Daoy (cell line): ENCODE results near the gene ABTB2. TPM values are rescaled to one million over a fixed set of nuclear protein-coding genes. Genes with fewer than 3 reads are reported as not detected.

ENCODE experiments used
- DNase-seq: peaks from one replicate; pipeline ENCODE4 v3.0.0-alpha.2; 2015; ENCODE audit warnings: low read depth
- total RNA-seq: library from RNA; depleted of rRNA; stranded (reverse); fragments of >200 nt; shearing (Covaris generic); gene quantifications from 2 replicates; pipeline ENCODE4 v1.2.3, GENCODE V29; 2014

The ABTB2 gene
- total RNA-seq, 1 experiment from 2014 or later: 9.3 TPM

DNA sequence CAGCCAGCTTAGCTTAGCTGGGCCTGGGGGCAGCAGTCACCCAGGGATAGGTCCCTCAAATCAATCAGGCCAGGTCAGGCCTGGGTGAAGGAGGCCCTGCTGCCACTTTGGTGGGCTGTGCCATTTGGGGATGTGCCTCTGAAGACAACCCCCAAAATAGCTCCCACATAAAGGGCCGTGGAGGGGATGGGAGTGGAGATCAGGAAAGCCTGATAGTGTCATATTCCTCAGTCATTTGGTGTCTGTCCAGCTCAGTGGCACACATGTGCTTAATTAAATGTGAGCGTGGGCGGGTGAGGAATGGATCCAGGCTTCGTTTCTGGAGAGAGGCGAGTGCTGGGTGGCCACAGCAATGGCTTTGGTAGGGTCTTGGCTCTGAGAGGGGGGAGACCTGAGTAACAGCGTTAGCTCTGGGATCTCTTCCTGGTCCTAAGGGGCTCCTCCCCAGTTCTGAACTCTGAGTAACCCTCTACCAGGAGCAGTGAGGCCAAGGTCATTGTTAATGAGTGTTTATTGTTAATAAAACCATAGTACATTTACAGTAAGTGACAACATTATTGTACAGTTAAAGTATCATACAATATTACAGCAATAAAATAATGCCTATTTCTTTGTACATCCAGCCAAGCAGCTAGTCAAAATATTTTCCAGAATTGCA lies 207.2 kb downstream of the ABTB2 start:
- no peak for DNase-seq

DNA sequence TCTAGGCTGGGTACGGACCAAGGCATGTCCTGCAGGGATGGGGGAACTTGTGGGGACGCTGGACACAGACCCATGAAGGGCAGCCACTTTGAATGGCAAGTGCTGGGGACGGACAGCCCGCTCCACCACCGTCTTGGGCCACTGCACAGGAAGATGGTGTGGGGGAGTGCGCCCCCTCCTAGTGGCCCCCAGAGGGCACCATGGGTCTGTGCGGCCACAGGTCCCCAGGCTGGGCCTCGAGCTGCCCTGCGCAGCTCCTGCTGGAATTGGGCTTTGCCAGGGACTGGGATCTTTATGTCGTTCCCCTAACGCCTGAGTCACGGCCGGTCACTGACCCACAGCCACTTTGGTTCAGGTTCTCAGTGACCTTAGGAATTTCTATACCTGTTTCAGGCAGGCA lies 208.0 kb downstream of the ABTB2 start:
- DNase-seq: peak; percentile 28

DNA sequence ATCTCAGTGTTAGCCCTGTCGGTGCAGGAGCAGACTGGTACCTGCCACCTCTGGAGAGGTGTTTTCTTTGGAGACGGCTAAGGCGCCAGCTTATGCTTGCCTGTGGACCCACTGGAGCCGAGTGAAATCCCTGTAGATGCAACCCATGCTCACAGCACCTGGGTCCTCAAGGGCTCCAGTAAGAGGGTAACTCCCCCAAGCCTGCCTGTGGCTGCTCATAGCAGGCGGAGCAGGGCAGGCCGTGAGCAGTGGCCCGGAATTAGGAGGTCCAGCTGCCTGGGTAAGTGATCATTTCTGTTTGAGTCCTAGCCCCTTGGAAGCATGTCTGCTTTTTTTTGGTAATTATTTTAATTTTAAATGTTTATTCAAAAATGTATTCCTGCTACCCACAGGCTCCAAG lies 208.5 kb downstream of the ABTB2 start:
- DNase-seq: no peak

DNA sequence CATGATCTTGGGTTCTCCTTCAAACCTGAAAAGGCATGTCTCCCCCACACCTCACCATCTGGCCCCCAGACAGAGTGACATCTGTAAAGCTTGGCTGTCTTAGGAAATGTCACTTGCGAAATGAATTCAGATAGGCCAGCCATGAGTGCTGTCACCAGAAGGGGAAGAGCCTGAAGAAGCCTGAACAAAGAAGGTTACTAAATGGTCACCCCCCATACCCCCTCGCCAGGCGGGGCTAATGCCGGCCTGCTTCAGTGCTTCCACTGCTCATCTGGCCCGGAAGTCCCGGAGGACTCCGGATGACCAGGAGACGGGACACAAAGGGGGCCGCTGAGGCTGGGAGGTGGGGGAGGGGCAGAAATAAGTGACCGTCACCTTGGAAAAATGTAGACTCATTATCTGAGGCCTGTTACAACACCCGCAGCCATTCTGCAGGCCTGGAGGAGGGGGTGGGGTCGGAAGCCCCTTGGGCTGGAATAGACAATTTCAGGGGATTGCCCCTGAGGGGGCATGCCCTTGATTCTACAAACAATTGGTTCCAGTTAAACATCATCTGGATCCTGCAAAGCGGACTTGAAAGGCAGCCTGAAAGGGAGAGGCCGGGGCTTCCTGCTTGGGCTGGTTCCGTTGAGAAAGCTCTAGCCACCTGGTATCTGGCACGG lies 209.2 kb downstream of the ABTB2 start:
- DNase-seq: no peak

DNA sequence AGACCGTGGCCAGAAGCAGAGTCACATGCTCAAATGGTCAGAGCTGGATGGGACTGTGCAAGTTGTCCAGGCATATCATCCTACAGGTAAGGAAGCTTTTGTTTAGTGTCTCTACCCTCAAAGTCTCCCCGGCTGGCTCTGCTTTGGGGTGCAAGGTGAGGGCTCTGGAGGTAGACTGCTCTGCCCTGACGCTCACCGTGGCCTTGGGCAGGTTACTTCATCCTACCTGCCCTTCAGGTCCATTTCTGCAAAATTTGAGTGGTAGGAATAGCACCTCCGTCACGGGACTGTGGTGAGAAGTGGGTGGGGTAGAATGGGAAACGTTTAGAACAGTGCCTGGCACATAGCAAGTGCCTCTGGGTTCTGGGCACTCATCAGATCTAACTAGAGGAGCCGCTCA lies 210.2 kb downstream of the ABTB2 start:
- no peak for DNase-seq

DNA sequence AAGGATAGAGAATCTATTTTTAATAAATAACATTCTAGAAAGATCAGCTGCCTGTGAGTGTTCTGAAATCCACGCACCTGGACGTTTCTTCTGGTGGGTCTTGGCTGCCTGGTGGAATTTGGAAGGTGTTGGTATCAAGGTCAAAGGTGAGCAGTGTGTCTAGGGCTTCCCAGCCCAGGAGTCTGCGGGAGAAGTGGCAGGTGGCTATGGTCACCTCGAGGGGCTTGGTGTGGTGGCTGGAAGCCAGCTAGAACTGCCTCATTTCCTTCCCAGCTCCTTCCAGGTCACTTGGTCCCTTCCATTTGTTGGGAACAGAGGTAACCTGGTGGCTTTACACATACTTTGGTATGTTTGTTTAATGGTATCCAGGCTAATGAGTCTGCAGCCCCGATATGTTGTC lies 210.9 kb downstream of the ABTB2 start:
- no peak for DNase-seq

DNA sequence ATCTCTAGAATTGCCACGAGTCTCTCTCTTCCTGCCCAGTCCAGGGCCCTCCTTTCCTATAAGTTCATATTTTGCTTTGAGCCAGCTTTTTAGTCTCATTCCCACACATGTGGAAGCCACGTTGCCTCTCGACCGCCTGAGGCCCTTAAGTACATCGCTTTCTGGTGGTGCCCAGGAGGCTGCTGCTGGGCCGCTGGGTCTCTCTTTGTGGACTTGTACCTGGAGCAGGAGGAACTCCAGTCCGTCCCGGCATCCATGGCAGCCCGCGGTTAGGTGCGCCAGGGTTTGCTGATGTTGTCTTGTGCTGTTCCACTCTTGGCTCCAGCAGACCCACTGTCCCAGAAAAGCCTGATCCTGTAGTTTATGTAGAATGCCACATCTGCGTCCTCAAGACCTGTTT lies 211.4 kb downstream of the ABTB2 start:
- no peak for DNase-seq

DNA sequence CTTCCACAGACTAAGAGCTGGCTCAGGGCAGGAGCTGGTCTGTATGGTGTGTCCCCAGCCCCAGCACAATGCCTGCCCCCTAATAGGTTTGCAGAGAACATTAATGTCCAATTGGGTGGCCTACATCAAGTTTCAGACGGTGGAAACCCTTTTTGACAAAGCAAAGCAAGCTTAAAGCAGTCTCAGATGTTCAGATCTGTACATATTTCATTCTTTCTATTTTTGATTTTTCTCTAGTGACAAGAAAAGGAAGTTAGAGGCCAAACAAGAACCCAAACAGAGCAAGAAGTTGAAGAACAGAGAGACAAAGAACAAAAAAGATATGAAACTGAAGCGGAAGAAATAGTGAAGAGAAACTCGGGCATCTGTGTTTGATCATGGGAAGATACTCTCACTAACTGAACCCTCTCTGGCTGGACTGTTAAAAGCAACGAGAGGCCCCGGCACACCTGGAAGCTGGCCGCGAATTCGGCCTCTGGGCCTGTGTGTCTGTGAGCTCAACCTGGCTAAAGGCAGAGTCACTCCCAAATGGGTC lies 211.9 kb downstream of the ABTB2 start:
- no peak for DNase-seq

DNA sequence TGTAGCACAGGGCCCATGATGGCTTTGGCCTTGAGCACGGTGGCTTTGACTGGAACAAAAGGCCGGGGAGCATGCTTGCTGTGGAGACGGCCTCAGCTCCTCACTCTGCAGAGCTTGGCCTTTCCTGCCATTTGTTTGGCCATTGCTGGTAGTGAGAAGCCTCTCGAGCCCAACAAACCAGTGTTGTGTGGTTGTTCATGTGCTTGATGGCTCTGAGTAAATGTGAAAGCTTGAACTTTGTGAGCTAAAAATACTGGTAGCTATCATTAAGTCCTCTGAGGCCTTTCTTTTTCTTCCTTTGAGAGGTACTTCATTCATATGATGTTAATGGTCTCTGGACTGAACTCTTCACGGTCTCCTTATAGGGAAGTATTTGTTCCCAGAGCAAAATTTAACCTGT lies 212.7 kb downstream of the ABTB2 start:
- no peak for DNase-seq

DNA sequence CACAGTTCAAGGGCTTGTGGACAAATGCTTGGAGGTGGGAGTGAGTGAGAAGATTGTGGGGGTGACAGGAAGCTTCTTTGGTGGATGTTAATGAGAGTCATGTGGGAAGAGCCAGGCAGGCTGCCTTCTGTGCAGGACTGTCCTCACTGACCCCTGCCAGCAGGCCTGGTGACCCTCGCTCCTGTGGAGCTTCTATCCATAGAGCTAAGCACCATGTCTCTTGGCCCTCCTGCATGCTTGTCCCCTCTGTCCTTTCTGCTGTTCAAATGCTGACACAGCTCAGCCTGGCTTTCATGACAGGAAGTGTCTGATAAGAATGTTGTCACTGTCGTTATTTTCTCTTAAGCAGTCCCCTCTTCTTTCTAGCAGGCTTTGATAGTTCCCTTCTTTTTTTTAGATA lies 214.8 kb downstream of the ABTB2 start:
- DNase-seq: no peak

DNA sequence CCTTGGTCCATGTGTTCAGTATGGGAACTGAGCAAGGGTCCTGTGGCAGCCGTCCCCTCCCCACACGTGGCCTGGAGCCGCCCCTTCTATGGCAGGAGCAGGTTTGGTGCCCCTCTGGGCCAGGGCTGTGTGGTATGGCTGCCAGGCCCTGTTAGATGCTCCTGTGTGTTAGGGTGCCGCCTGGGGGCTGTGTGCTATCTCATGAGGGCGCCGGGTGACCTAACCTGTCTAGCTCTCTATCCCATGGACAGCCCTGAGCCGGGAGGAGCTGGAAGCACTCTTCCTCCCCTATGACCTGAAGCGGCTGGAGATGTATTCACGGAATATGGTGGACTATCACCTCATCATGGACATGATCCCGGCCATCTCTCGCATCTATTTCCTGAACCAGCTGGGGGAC lies 217.7 kb downstream of the ABTB2 start:
- no peak for DNase-seq

DNA sequence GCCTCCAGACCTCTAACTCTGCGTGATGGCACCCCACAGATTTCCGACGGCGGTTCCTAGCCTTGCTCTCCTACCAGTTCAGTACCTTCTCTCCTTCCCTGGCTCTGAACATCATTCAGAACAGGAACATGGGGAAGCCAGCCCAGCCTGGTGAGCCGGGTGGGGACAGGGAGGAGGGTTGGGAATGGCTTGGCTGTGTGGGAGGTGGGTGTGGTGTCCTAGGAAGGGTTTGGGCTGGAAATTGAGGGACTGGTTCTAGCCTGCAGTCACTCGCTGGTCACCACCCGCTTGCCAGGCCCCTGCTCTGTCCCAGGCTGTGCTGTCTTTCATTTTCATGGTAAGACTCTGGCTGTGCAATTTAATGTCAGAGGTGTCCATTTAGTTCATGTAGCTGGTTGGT lies 218.5 kb downstream of the ABTB2 start:
- no peak for DNase-seq

DNA sequence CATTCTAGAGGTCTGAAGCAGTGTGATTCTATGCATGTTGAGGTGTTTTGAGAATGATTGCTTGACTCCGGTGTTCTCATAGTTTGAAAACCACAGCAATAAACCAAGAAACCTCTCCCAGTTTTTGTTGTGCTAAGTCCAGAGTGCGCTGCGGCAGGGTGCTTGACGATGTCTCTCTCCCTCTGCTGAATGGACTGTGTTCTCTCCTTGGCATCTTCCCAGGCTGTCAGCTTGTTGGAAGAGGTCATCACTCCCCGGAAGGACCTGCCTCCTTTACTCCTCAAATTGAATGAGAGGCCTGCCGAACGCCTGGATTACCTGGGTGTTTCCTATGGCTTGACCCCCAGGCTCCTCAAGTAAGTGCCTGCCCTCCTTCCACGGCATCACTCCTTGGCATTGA lies 221.4 kb downstream of the ABTB2 start:
- no peak for DNase-seq

DNA sequence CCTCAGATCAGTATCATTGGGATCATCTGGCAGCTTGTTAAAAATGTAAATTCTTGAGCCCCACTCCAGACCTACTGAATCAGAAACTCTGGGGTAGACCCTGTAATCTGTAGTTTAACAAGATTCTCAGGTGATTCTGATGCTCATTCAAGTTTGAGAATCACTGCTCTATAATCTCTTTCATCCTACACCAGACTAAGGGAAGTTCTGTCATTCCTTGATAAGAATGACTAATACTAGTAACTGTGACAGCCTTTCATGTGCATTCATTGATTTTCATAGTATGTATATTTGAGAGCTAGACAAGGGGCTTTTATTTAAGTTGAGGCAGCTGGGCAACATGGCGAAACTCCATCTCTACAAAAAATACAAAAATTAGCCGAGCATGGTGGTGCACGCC lies 222.4 kb downstream of the ABTB2 start:
- no peak for DNase-seq

DNA sequence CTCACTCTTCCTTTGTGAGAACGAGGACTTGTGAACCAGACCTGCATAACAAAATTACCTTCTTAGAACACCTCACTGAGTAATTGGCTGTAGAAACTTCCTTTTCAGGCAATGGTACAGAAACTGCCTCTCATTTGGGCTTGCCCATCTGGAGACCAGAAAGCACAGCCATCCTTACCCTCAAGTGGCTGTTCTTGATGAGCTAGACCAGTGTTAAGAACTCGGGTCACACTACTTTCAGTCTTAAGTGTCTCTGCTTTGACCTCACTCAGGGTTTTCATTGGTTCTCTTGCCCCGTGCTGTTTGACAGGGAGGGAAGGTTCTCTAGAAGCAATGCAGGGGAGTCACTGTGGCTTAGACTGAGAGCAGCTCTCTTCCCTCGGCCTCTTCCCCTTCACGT lies 223.0 kb downstream of the ABTB2 start:
- DNase-seq: no peak

DNA sequence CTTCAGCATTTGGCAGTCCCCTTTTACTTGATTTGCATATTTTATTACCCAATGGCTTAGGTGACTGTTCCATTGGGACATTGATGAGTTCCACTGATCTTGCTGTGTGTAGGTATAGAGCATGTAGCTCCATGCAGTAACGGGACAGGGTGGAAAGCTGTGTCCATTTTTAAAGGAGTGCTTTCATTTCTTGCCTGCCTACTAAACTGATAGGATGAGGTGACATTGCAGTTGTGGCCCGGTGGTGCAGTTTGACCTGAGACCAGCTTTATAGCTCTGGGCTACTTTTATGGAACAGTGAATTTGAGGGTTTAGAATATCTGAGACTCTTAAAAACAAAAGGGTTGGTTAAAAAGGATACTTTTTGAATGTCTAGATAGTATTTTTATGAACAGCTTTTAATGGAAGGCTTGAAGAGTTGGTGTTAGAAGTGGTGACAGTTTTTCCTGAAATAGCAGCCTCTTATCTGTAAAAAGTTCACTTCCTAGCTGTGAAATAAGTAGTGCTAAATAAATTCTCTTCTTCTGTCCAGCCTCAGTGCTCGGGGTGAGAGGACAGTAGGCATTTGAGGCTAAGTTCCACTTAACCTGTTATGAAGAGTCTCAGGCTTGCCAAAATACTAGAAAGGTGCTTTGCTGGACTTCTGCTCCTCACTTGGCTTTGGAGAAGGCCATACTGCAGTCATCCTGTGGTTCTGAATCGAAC lies 225.4 kb downstream of the ABTB2 start:
- DNase-seq: no peak

DNA sequence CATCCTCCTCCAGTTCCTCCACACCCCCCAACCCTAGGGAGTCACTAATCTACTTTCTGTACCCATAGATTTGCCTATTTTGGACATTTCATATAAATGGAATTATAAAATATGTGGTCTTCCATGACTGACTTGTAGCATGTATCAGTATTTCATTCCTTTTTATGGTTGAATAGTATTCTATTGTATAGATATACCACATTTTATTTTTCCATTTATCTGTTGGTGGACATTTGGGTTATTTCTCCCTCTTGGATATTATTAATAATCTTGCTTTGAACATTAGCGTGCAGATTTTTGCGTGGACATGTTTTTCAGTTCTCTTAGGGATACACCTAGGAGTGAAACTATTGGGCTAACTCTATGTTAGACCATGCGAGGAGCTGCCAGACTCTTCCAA lies 229.0 kb downstream of the ABTB2 start:
- DNase-seq: no peak

DNA sequence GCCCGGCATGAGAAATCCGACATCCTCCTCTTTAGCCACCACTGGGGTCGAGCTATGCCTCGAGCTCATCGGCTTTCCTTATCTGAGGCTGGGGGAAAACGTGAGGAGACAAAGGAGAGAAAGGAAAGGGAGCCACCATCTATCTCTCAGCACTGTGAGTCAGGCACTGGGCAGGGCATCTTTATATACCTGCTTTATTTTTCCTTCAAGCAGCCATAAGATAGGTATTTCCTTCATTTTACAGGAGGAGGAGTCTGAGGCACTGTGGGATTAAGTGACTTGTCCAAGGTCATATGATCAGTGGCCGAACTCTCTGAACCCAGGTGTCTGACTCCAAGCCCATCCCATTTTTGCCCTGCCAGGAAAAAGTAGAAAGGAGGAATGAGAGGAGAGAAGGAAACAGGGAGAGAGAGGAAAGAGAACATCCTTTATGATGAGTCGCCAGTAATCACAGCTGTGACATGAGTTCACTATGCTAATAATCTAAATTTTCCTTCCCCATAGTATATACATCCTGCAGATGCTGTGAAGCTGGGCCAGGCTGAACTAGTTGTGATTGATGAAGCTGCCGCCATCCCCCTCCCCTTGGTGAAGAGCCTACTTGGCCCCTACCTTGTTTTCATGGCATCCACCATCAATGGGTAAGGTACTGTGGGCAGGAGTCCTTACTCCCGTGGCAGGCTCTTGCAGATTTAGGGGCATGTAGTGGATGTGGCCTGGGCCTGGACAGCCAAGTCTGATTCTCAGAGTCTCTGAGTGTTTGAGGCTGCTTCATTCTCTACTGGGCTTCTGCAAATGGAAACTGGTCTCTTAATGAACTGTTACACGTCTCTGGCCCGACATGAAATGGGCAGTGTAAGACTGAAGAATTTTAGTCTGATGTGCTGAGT lies 230.6 kb downstream of the ABTB2 start:
- DNase-seq: no peak

DNA sequence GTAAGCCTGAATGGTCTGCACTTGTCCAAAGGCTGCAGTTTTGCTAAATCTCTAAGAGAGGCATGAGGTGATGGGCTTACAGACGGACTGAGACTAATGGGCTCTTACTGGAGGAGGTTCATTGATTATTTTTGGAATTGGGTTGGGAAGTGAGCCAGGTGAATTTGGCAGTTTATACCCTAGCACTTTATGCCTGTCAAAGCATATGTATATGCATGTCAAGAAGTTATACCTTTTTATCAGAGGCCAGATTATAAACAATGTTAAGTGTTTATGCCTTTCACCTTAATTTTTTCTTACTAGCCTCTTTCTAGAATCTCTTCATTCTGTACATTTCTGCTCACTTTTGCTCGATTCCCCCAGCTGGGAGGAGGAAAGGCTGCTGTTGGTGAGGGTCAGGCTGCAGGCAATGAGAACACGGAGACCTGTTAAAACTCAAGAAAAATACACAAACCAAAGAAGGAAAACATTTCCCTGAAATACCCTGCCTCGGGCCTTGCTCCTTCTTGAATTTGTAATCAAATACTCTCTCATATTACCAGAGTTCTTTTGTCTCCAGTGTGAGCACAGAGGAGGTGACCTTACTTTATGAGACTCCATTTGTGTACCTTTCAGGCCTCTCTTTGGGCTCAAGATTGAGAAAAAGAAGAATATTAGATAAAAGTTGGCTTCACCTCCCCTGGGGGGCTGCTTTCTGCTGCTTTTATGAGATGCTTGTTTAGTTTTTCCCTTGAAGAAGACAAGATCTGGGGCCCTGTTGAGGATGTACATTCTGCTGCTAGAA lies 232.7 kb downstream of the ABTB2 start:
- no peak for DNase-seq

DNA sequence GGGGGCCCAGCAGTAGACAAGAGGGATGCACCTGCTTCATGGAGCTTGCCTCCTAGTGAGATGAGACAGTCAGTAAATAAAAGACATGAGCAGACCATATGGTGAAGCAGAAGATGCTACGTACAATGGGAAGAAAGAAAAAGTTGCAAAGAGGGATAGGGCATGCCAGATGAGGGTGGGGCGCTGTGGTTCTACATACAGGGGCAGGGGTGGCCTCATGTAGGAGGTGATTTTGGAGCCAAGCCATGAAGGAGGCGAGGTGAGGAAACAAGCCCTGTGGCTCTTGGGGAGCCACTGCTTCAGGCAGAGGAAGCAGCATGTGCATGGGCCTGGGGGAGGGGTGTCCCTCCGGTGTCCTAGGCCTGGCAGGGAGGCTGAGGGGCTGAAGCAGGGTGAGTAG lies 237.2 kb downstream of the ABTB2 start:
- DNase-seq: no peak

DNA sequence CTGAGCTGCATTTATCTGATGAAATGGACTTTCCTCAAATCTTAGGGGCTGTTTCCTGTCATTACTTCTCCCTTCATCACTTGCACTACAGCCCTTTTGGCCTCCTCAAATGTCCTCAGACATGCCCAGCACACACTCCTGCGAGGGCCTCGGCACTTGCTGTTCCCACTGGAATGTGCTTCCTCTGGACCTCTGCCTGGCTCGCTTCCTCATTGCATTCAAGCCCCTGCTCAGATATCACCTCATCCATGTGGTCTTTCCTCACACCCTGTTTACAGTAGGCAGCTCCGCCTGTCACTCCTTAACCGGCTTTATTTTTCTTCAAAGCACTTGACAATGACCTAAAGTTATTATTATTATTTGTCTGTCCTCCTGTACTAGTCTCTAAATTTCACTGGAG lies 243.3 kb downstream of the ABTB2 start:
- no peak for DNase-seq
